Caco-2 (cell line): Measurements from ENCODE around the gene SIM1. TPM values are rescaled to one million over a fixed set of nuclear protein-coding genes. Genes with fewer than 3 reads are reported as not detected.
A peak's percentile ranks its signal among the peaks of the same experiment; 100 is the strongest.

Experiments
- BruUV-seq: library from RNA; stranded (reverse); fragments of 400-500 nt; replicated peaks from 2 replicates; lab custom pipeline; 2021; lab: Mats Ljungman, UMichigan
- CTCF ChIA-PET: fragments of 300-600 bp; sonication (Branson Sonifier 250); formaldehyde crosslinking; loops from one replicate; lab custom pipeline; 2022; ENCODE audit warnings: antibody characterized with exemption; lab: Charles Lee
- POLR2A ChIA-PET: fragments of 300-600 bp; sonication (Branson Sonifier 250); formaldehyde crosslinking; loops from one replicate; lab custom pipeline; 2022; ENCODE audit warnings: antibody characterized with exemption; lab: Charles Lee
- DNase-seq, 2 experiments: peaks; one replicate each; pipeline versions ENCODE4 v3.0.0 to v3.0.0-alpha.2; 2020 to 2022
- H3K27me3 ChIP-seq: replicated peaks from 2 replicates; pipeline ENCODE4 v1.6.0; 2011; ENCODE audit warnings: low read length; ENCODE audit not compliant: control insufficient read depth, insufficient read depth
- H3K36me3 ChIP-seq: 2 replicates; pipeline ENCODE4 v1.5.1; 2011; ENCODE audit warnings: low read length; ENCODE audit not compliant: control insufficient read depth, insufficient read depth
- H3K4me1 ChIP-seq: fragments of 250-450 bp; sonication (Bioruptor Pico); 2 replicates; pipeline ENCODE4 v1.5.1; 2020; ENCODE audit warnings: mild to moderate bottlenecking
- H3K4me3 ChIP-seq: 2 replicates; pipeline ENCODE4 v1.5.1; 2011; ENCODE audit warnings: low read depth, mild to moderate bottlenecking, control low read depth, low read length
- H3K9me3 ChIP-seq: fragments of 250-450 bp; sonication (Bioruptor Pico); 2 replicates; pipeline ENCODE4 v1.5.1; 2020; ENCODE audit warnings: mild to moderate bottlenecking, moderate library complexity
- H3K27ac Mint-ChIP-seq: one replicate; pipeline ENCODE4 v1.8.0; 2022; ENCODE audit warnings: mixed read lengths; ENCODE audit not compliant: unreplicated experiment
- H3K27me3 Mint-ChIP-seq: one replicate; pipeline ENCODE4 v1.8.0; 2022; ENCODE audit warnings: mixed read lengths; ENCODE audit not compliant: insufficient read depth, unreplicated experiment
- H3K36me3 Mint-ChIP-seq: one replicate; pipeline ENCODE4 v1.8.0; 2022; ENCODE audit warnings: mild to moderate bottlenecking, mixed read lengths; ENCODE audit not compliant: insufficient read depth, unreplicated experiment
- H3K4me1 Mint-ChIP-seq: one replicate; pipeline ENCODE4 v1.8.0; 2022; ENCODE audit warnings: low read depth, mixed read lengths; ENCODE audit not compliant: unreplicated experiment
- H3K4me3 Mint-ChIP-seq: one replicate; pipeline ENCODE4 v1.8.0; 2022; ENCODE audit warnings: mild to moderate bottlenecking, moderate library complexity, mixed read lengths; ENCODE audit not compliant: unreplicated experiment
- H3K9me3 Mint-ChIP-seq: one replicate; pipeline ENCODE4 v1.8.0; 2022; ENCODE audit warnings: mixed read lengths; ENCODE audit not compliant: unreplicated experiment
- intact Hi-C: fragments of 100-400 bp; cut with micrococcal nuclease; formaldehyde crosslinking; loops from one replicate; pipeline ENCODE4 v1.10.0; 2022; ENCODE audit not compliant: unreplicated experiment
- total RNA-seq: library from RNA; stranded (reverse); gene quantifications from 2 replicates; pipeline ENCODE4 v1.2.3, GENCODE V29; 2022
- TF ChIP-seq, protein P1 (sequence below), 2 experiments: fragments of 200-600 bp in 1 of 2; IDR thresholded peaks; 1 replicate in 1 of 2; 2 replicates in 1 of 2; pipeline versions ENCODE4 v1.5.1 to v1.8.0; 2011 to 2022; ENCODE audit warnings: antibody characterized with exemption in 1 of 2, control low read depth in 1 of 2, inconsistent platforms in 1 of 2, low read depth in 1 of 2, low read length in 1 of 2, mild to moderate bottlenecking in 1 of 2, moderate library complexity in 1 of 2; ENCODE audit not compliant: insufficient read depth in 1 of 2, severe bottlenecking in 1 of 2, unreplicated experiment in 1 of 2

The SIM1 gene
- total RNA-seq, 1 experiment from 2014 or later = not detected

DNA sequence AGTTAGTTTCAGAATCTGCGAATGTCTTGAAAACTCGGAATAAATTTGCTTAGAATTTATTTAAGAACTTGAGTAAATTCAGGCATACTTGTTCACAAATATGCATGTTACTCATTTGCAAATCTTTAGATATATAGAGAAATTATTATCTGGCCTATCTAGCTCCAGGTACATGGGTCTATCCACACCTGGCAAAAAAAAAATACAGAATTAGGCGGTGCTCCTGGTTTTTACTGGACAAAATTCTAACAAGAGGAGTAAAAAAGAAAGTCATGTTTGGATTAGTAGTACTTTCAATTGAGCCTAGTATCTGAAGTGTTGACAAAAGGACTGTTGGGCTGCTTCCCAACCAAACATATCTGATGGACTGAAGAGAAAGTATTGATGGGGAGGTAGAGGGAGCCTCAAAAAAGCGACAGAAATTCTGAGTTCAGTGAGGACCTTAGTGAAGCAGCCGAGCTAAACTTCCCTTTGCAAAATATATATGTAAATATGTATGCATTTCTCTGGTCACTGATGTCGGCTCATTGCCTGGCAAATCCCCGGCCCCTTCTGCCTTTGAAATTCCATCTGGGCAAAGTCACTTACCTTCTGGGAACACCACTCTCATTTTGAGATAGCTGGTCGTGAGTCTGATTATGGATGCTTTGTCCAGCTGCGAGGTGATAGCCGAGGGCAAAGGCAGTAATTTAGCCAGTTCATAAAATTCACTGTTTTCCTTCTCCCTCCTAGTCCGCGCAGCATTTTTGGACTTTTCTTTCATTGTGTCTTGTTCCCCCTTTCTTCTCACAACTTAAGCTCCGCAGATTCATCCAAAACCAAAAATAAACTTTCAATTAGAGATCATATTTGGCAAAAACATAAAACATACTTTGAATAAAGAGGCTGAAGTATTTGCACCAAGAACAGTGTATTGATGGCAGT lies 1.8 kb downstream of the SIM1 start:
- BruUV-seq = no TSS peak
- Mint-ChIP-seq H3K36me3 (no peaks in the 10 kb centered on the region), H3K27me3 (no peaks in the 10 kb centered on the region), H3K4me3 (no peak overlapping the region), H3K27ac (no peak overlapping the region), H3K4me1 (no peaks in the 10 kb centered on the region), H3K9me3 (no peaks in the 10 kb centered on the region)
- Histone ChIP-seq H3K4me3 (no peak overlapping the region), H3K36me3 (no peaks in the 10 kb centered on the region), H3K9me3 (no peaks in the 10 kb centered on the region), H3K4me1 (no peaks in the 10 kb centered on the region), H3K27me3 (no peaks in the 10 kb centered on the region)
- TF ChIP-seq, protein P1, sequence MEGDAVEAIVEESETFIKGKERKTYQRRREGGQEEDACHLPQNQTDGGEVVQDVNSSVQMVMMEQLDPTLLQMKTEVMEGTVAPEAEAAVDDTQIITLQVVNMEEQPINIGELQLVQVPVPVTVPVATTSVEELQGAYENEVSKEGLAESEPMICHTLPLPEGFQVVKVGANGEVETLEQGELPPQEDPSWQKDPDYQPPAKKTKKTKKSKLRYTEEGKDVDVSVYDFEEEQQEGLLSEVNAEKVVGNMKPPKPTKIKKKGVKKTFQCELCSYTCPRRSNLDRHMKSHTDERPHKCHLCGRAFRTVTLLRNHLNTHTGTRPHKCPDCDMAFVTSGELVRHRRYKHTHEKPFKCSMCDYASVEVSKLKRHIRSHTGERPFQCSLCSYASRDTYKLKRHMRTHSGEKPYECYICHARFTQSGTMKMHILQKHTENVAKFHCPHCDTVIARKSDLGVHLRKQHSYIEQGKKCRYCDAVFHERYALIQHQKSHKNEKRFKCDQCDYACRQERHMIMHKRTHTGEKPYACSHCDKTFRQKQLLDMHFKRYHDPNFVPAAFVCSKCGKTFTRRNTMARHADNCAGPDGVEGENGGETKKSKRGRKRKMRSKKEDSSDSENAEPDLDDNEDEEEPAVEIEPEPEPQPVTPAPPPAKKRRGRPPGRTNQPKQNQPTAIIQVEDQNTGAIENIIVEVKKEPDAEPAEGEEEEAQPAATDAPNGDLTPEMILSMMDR (IDR thresholded peaks at IDR 0.05; ENCODE audit: insufficient read depth in 1 of 2, low read depth in 1 of 2, low read length in 1 of 2, severe bottlenecking in 1 of 2, unreplicated experiment in 1 of 2) = no peak
- no peak for DNase-seq
- ChIA-PET POLR2A (no interaction called here), CTCF (interaction anchor here (0.6 kb wide), 1 partner anchor 61 kb away, joined by 3 read pairs; no protein-coding TSS in a partner anchor)
- intact Hi-C loops = no loop called here

GRCh38 chr6:100461917-100462705 lies 2.6 kb downstream of the SIM1 start:
- POLR2A ChIA-PET = no interaction called here
- intact Hi-C loops = no loop called here
- no TSS peak for BruUV-seq
- CTCF ChIA-PET = no interaction called here
- Histone ChIP-seq H3K36me3 (no peaks in the 10 kb centered on the region), H3K4me1 (no peaks in the 10 kb centered on the region), H3K4me3 (no peak overlapping the region), H3K9me3 (no peaks in the 10 kb centered on the region), H3K27me3 (no peaks in the 10 kb centered on the region)
- DNase-seq = no peak
- no peaks in the 10 kb centered on the region for H3K36me3 Mint-ChIP-seq
- peak overlapping the region; percentile 68 for H3K4me3 Mint-ChIP-seq
- TF ChIP-seq, protein P1 (IDR thresholded peaks at IDR 0.05; ENCODE audit: insufficient read depth in 1 of 2, low read depth in 1 of 2, low read length in 1 of 2, severe bottlenecking in 1 of 2, unreplicated experiment in 1 of 2) = no peak
- no peaks in the 10 kb centered on the region for H3K4me1 Mint-ChIP-seq
- H3K27me3 Mint-ChIP-seq = no peaks in the 10 kb centered on the region
- H3K9me3 Mint-ChIP-seq = no peaks in the 10 kb centered on the region
- no peak overlapping the region for H3K27ac Mint-ChIP-seq

GRCh38 chr6:100461278-100461916 lies 3.3 kb downstream of the SIM1 start:
- H3K4me3 ChIP-seq = peak overlapping the region; percentile 26
- CTCF ChIA-PET = interaction anchor here (1.2 to 1.4 kb wide), 2 partner anchors 24 to 285 kb away, joined by 4 to 5 read pairs; no protein-coding TSS in a partner anchor
- no peaks in the 10 kb centered on the region for H3K4me1 ChIP-seq
- no TSS peak for BruUV-seq
- Mint-ChIP-seq H3K4me1 (no peaks in the 10 kb centered on the region), H3K27me3 (no peaks in the 10 kb centered on the region), H3K9me3 (no peaks in the 10 kb centered on the region), H3K27ac (no peak overlapping the region), H3K36me3 (no peaks in the 10 kb centered on the region), H3K4me3 (peak overlapping the region; percentile 68)
- H3K9me3 ChIP-seq = no peaks in the 10 kb centered on the region
- DNase-seq = peak in 1 of 2 experiments; percentile 24
- TF ChIP-seq, protein P1 (IDR thresholded peaks at IDR 0.05; ENCODE audit: insufficient read depth in 1 of 2, low read depth in 1 of 2, low read length in 1 of 2, severe bottlenecking in 1 of 2, unreplicated experiment in 1 of 2) = no peak
- no peaks in the 10 kb centered on the region for H3K36me3 ChIP-seq
- POLR2A ChIA-PET = no interaction called here
- intact Hi-C loops = no loop called here
- H3K27me3 ChIP-seq = no peaks in the 10 kb centered on the region
